ENCODE results near the gene DAPK1. TPM values are rescaled to one million over a fixed set of nuclear protein-coding genes. Genes with fewer than 3 reads are reported as not detected.

DAPK1 gene
- total and polyA plus RNA-seq, 2 donors (not counting 3 experiments of a cell fraction or from before 2014, with no cell fraction given): 58.9 to 119 TPM

DNA sequence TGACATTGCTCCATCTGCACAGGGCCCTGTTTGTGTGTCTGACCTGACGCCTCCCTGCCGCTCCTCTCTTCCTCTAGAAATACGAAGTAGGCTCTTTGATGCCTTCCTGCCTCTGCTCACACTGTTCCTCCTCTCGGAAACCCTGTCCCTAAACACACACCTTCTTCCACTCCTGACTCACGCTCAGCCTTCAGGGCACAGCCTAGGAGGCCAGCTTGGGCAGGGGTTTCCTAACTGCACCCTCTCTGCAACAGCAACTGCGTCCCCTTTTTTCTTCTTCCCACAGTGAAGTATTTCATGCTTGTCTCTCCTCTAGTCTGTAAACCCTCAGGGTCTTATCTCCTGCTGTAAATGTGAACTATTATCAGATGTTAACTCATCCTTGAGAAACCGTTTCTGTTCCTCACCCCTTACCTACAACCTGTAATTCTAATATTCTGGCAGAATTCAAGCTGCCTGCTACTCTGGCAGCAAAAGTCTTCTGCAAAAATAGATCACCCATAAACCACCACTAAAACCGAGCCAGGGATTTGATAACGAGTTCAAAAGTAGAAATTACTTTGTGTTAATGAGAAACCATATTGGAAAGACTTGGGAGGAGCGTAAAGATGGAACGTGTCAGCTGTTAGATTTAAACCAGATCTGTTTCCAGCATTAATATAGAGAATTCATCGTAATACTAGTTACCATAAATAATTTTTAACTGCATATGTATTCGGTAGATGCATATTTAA lies 100.2 kb downstream of the DAPK1 start:
- H3K9me3 ChIP-seq (replicated peaks; ENCODE audit: control insufficient read depth, insufficient read depth, low read length): no peaks in the 10 kb centered on the region
- POLR2A ChIA-PET: no interaction called here
- no peaks in the 10 kb centered on the region for H3K36me3 ChIP-seq (ENCODE audit: control insufficient read depth in 2 of 2, extremely low read depth in 1 of 2, insufficient read depth in 2 of 2, low read length in 2 of 2)
- no peaks in the 10 kb centered on the region for H3K79me2 ChIP-seq (ENCODE audit: control insufficient read depth, insufficient read depth, low read length)
- TF ChIP-seq MYC (IDR thresholded peaks at IDR 0.05; ENCODE audit: low read depth, low read length) (no peak), POLR2AphosphoS5 (IDR thresholded peaks at IDR 0.05; ENCODE audit: insufficient read depth, low read depth, low read length) (no peak), EZH2 (IDR thresholded peaks at IDR 0.05; ENCODE audit: borderline replicate concordance, low read depth, low read length, severe bottlenecking) (no peak), GATA2 (IDR thresholded peaks at IDR 0.05; ENCODE audit: insufficient read depth, insufficient read length, low read depth, low read length) (no peak)
- no peak overlapping the region for H3K9ac ChIP-seq (replicated peaks; ENCODE audit: extremely low read depth, insufficient read depth, low read length)
- H3K9me1 ChIP-seq (replicated peaks; ENCODE audit: control insufficient read depth, extremely low read depth, insufficient read depth, low read length): no peaks in the 10 kb centered on the region
- no peak overlapping the region for H3K4me3 ChIP-seq (replicated peaks in 1 of 3; ENCODE audit: insufficient read depth in 1 of 3, low read depth in 1 of 3, low read length in 3 of 3)
- H3K4me1 ChIP-seq (ENCODE audit: control insufficient read depth, extremely low read depth, insufficient read depth, low read length): peaks cover 22% of the 10 kb centered on the region
- no peaks in the 10 kb centered on the region for H4K20me1 ChIP-seq (replicated peaks; ENCODE audit: control insufficient read depth, extremely low read depth, insufficient read depth, low read length)
- no peak overlapping the region for H3K27ac ChIP-seq (ENCODE audit: insufficient read depth, low read depth, low read length)
- CTCF ChIA-PET: interaction anchor here (1.6 to 2.0 kb wide), 2 partner anchors 12 to 27 kb away, joined by 5 to 8 read pairs; no protein-coding TSS in a partner anchor
- intact Hi-C loops (cut with micrococcal nuclease) (loop anchor here (2.0 kb wide), 1 partner anchor 43 kb away; no protein-coding TSS in a partner anchor), dilution Hi-C loops (cut with MboI; ENCODE audit: extremely low pct_ligation_motif_present, low sequenced_read_pairs) (no loop called here)
- no peak overlapping the region for H2AFZ ChIP-seq (ENCODE audit: low read depth, low read length)
- FAIRE-seq (no peak), DNase-seq (ENCODE audit: low read depth, low spot score) (no peak)
- no TSS peak for BruUV-seq (replicated peaks)
- no peak overlapping the region for H3K4me2 ChIP-seq (ENCODE audit: insufficient read depth, low read length)
- no peaks in the 10 kb centered on the region for H3K27me3 ChIP-seq (ENCODE audit: control insufficient read depth in 2 of 2, insufficient read depth in 2 of 2, low read length in 2 of 2)

DNA sequence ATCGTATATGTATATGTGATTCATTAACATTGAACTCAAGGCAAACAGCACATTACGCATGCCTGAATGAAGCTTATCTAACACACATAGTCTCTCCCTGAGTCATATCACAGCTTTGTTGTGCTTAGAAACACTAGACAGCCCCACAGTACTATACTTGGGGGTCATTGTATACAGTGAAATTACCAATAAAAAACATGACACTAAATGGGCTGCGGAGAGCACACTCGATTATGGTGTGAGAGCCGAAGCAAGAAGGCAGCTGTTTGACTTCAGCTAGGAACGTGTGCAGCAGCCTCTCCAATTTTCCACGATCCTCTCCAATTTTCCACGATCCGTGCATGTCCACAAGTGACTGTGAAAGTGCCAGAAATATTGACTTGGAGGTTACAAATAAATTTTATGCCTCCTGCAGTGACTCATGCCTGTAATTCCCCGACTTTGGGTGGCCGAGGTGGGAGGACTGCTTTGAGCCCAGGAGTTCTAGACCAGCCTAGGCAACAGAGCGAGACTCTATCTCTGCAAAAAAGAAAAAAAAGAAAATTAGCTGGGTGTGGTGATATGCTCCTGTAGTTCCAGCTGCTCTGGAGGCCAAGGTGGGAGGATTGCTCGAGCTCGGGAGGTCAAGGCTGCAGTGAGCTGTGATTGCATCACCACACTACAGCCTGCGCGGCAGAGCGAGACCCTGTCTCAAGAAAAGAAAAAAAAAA lies 102.4 kb downstream of the DAPK1 start:
- Histone ChIP-seq H3K4me1 (ENCODE audit: control insufficient read depth, extremely low read depth, insufficient read depth, low read length) (peaks cover 20% of the 10 kb centered on the region), H3K9me3 (replicated peaks; ENCODE audit: control insufficient read depth, insufficient read depth, low read length) (no peaks in the 10 kb centered on the region), H3K27ac (ENCODE audit: insufficient read depth, low read depth, low read length) (peak overlapping the region; percentile 64), H3K79me2 (ENCODE audit: control insufficient read depth, insufficient read depth, low read length) (no peaks in the 10 kb centered on the region), H3K4me2 (ENCODE audit: insufficient read depth, low read length) (peak overlapping the region; percentile 71), H4K20me1 (replicated peaks; ENCODE audit: control insufficient read depth, extremely low read depth, insufficient read depth, low read length) (no peaks in the 10 kb centered on the region), H3K27me3 (ENCODE audit: control insufficient read depth in 2 of 2, insufficient read depth in 2 of 2, low read length in 2 of 2) (no peaks in the 10 kb centered on the region), H3K9me1 (replicated peaks; ENCODE audit: control insufficient read depth, extremely low read depth, insufficient read depth, low read length) (no peaks in the 10 kb centered on the region), H3K4me3 (replicated peaks in 1 of 3; ENCODE audit: insufficient read depth in 1 of 3, low read depth in 1 of 3, low read length in 3 of 3) (peak overlapping the region in 1 of 3 experiments; percentile 24), H3K9ac (replicated peaks; ENCODE audit: extremely low read depth, insufficient read depth, low read length) (peak overlapping the region; percentile 43), H3K36me3 (ENCODE audit: control insufficient read depth in 2 of 2, extremely low read depth in 1 of 2, insufficient read depth in 2 of 2, low read length in 2 of 2) (peaks cover 0 to 2% of the 10 kb centered on the region in 2 experiments), H2AFZ (ENCODE audit: low read depth, low read length) (peak overlapping the region; percentile 22)
- BruUV-seq (replicated peaks): no TSS peak
- ChIA-PET CTCF (interaction anchor here (0.6 to 2.0 kb wide), 16 partner anchors 8 to 1186 kb away, joined by 3 to 6 read pairs (median 4); partner anchors contain the start of gene DAPK1), POLR2A (no interaction called here)
- peak; percentile 98 for FAIRE-seq
- peak; percentile 47 for TF ChIP-seq GATA2 (IDR thresholded peaks at IDR 0.05; ENCODE audit: insufficient read depth, insufficient read length, low read depth, low read length)
- TF ChIP-seq POLR2A (IDR thresholded peaks at IDR 0.05; ENCODE audit: low read depth, low read length): no peak
- peak; percentile 92 for TF ChIP-seq JUN (IDR thresholded peaks at IDR 0.05; ENCODE audit: borderline replicate concordance, insufficient read depth, insufficient read length, low read depth)
- TF ChIP-seq, protein P1, sequence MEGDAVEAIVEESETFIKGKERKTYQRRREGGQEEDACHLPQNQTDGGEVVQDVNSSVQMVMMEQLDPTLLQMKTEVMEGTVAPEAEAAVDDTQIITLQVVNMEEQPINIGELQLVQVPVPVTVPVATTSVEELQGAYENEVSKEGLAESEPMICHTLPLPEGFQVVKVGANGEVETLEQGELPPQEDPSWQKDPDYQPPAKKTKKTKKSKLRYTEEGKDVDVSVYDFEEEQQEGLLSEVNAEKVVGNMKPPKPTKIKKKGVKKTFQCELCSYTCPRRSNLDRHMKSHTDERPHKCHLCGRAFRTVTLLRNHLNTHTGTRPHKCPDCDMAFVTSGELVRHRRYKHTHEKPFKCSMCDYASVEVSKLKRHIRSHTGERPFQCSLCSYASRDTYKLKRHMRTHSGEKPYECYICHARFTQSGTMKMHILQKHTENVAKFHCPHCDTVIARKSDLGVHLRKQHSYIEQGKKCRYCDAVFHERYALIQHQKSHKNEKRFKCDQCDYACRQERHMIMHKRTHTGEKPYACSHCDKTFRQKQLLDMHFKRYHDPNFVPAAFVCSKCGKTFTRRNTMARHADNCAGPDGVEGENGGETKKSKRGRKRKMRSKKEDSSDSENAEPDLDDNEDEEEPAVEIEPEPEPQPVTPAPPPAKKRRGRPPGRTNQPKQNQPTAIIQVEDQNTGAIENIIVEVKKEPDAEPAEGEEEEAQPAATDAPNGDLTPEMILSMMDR (IDR thresholded peaks at IDR 0.05; ENCODE audit: extremely low read depth in 1 of 2, insufficient read depth in 1 of 2, low read depth in 1 of 2, low read length in 2 of 2): no peak
- TF ChIP-seq POLR2AphosphoS5 (IDR thresholded peaks at IDR 0.05; ENCODE audit: insufficient read depth, low read depth, low read length): no peak
- TF ChIP-seq, protein P2, sequence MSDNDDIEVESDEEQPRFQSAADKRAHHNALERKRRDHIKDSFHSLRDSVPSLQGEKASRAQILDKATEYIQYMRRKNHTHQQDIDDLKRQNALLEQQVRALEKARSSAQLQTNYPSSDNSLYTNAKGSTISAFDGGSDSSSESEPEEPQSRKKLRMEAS (IDR thresholded peaks at IDR 0.05; ENCODE audit: insufficient read depth, insufficient read length): no peak
- no peak for TF ChIP-seq MYC (IDR thresholded peaks at IDR 0.05; ENCODE audit: low read depth, low read length)
- no peak for TF ChIP-seq EZH2 (IDR thresholded peaks at IDR 0.05; ENCODE audit: borderline replicate concordance, low read depth, low read length, severe bottlenecking)
- TF ChIP-seq FOS (IDR thresholded peaks at IDR 0.05; ENCODE audit: borderline replicate concordance, insufficient read depth, low read length): peak; percentile 83
- peak; percentile 95 for DNase-seq (ENCODE audit: low read depth, low spot score)
- dilution Hi-C loops (cut with MboI; ENCODE audit: extremely low pct_ligation_motif_present, low sequenced_read_pairs) (no loop called here), intact Hi-C loops (cut with micrococcal nuclease) (loop anchor here (1.0 to 2.0 kb wide), 6 partner anchors 7 to 103 kb away; partner anchors contain the start of gene DAPK1)
